ENCODE measurements around the gene PLA2G4B. TPM values are rescaled to one million over a fixed set of nuclear protein-coding genes. Genes with fewer than 3 reads are reported as not detected.
A peak's percentile ranks its signal among the peaks of the same experiment; 100 is the strongest.

Gene PLA2G4B
- total and polyA plus RNA-seq, 2 of the 8 experiments (the other 6 are each of a cell fraction or from before 2014, with no cell fraction given): 4.2 to 9.2 TPM

DNA sequence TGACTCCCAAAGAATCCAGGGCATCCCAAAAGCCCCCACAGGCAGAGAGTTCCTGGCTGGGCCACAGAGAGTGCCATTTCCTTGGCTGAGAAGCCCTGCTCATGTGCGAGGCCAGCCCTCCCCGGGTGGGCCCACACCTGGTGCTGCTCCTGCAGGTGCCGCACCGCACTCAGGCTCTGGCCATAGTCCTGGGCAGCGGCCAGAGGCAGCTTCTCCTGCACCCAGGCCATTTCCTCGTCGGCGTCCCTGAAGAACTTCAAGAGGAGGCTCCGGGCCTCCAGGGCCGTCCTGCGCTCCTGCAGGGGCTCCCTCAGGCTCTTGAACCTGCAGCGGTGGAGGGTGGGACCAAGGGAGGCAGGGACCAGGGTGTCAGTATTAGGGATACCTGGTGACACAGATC lies 18.1 kb downstream of the PLA2G4B start:
- no peaks in the 10 kb centered on the region for H3K36me3 ChIP-seq (ENCODE audit: control insufficient read depth in 2 of 4, insufficient read depth in 4 of 4, low read length in 3 of 4)
- H3K79me2 ChIP-seq (ENCODE audit: control insufficient read depth in 1 of 2, insufficient read depth in 2 of 2, low read length in 2 of 2): no peaks in the 10 kb centered on the region
- no peak overlapping the region for H2AK5ac ChIP-seq (ENCODE audit: low read depth, low read length)
- no peak overlapping the region for H3K23ac ChIP-seq (ENCODE audit: insufficient read length)
- H4K8ac ChIP-seq (ENCODE audit: extremely low read depth, insufficient read depth, low read length): peak overlapping the region; percentile 87; the same call in 1 of the 2 replicates
- H3K27ac ChIP-seq (ENCODE audit: low read depth, low read length): no peak overlapping the region
- H2AFZ ChIP-seq (ENCODE audit: low read length): no peak overlapping the region
- no peak overlapping the region for H2BK120ac ChIP-seq (replicated peaks; ENCODE audit: low read depth, low read length)
- no peaks in the 10 kb centered on the region; a peak in 1 of 7 replicates for H3K27me3 ChIP-seq (replicated peaks in 1 of 4; ENCODE audit: control insufficient read depth in 3 of 4, extremely low read depth in 1 of 4, insufficient read depth in 3 of 4, low read length in 3 of 4)
- CTCF ChIA-PET (ENCODE audit: partially characterized antibody): interaction anchor here (0.8 to 3.6 kb wide), 9 partner anchors 9 to 45 kb away, joined by 3 to 21 read pairs (median 7); partner anchors contain the start of gene PLA2G4B
- H2BK5ac ChIP-seq (ENCODE audit: low read depth, low read length): no peak overlapping the region
- no peak overlapping the region for H4K5ac ChIP-seq (ENCODE audit: insufficient read length, low read depth, low read length)
- FAIRE-seq (no peak), DNase-seq (ENCODE audit: low read depth in 1 of 2, low spot score in 2 of 2) (no peak)
- H3K4me3 ChIP-seq (ENCODE audit: extremely low read depth in 1 of 4, insufficient read depth in 2 of 4, low read depth in 3 of 4, low read length in 4 of 4): no peak overlapping the region
- no peak overlapping the region for H2BK15ac ChIP-seq (ENCODE audit: low read length)
- no peak overlapping the region for H3K9ac ChIP-seq (replicated peaks in 1 of 4; ENCODE audit: extremely low read depth in 1 of 4, low read depth in 3 of 4, low read length in 3 of 4)
- no peak overlapping the region for H2BK12ac ChIP-seq (ENCODE audit: low read depth, low read length)
- no peaks in the 10 kb centered on the region for H4K20me1 ChIP-seq (replicated peaks in 1 of 2; ENCODE audit: control insufficient read depth in 1 of 2, insufficient read depth in 2 of 2, low read length in 2 of 2)
- H3K4me1 ChIP-seq (replicated peaks in 1 of 4; ENCODE audit: control insufficient read depth in 3 of 4, insufficient read depth in 4 of 4, low read length in 3 of 4): peaks cover 0 to 11% (median 2%) of the 10 kb centered on the region in 4 experiments; a peak in 3 of 7 replicates
- H3K4ac ChIP-seq (replicated peaks; ENCODE audit: insufficient read length, low read depth, low read length): no peak overlapping the region
- no peaks in the 10 kb centered on the region for H3K9me3 ChIP-seq (ENCODE audit: insufficient read depth in 2 of 2, low read depth in 1 of 2, low read length in 1 of 2)
- no peak overlapping the region for H3K18ac ChIP-seq (ENCODE audit: extremely low read depth, low read length)
- H3K14ac ChIP-seq (ENCODE audit: insufficient read length): no peak overlapping the region
- 90% methylated on average over 12 of the region's 12 CpGs; no CpG with 5 or more reads in 1 of the 2 experiments for WGBS, 2 experiments (ENCODE audit: extremely low coverage in 1 of 2, insufficient coverage in 1 of 2, insufficient read length in 1 of 2, insufficient replicate concordance in 2 of 2, low coverage in 1 of 2, low lambda C conversion rate in 2 of 2, missing lambda C conversion rate in 1 of 2)
- no peaks in the 10 kb centered on the region for H3K79me1 ChIP-seq (ENCODE audit: low read depth, low read length)
- TF ChIP-seq HDAC6 (IDR thresholded peaks at IDR 0.05; ENCODE audit: low read depth, low read length): no peak
- no peak for TF ChIP-seq NANOG (IDR thresholded peaks at IDR 0.05; ENCODE audit: insufficient read depth, low read depth, low read length, poor library complexity, severe bottlenecking)
- no peak for TF ChIP-seq ASH2L (IDR thresholded peaks at IDR 0.05; ENCODE audit: low read length)
- TF ChIP-seq PHF8 (conservative IDR thresholded peaks at IDR 0.05; ENCODE audit: low read depth, low read length): no peak
- TF ChIP-seq POLR2A (IDR thresholded peaks at IDR 0.05; ENCODE audit: control extremely low read depth in 1 of 2, low read depth in 2 of 2, low read length in 2 of 2): no peak
- TF ChIP-seq, protein P1, sequence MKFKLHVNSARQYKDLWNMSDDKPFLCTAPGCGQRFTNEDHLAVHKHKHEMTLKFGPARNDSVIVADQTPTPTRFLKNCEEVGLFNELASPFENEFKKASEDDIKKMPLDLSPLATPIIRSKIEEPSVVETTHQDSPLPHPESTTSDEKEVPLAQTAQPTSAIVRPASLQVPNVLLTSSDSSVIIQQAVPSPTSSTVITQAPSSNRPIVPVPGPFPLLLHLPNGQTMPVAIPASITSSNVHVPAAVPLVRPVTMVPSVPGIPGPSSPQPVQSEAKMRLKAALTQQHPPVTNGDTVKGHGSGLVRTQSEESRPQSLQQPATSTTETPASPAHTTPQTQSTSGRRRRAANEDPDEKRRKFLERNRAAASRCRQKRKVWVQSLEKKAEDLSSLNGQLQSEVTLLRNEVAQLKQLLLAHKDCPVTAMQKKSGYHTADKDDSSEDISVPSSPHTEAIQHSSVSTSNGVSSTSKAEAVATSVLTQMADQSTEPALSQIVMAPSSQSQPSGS (IDR thresholded peaks at IDR 0.05; ENCODE audit: low read length): no peak
- no peak for TF ChIP-seq NRF1 (IDR thresholded peaks at IDR 0.05; ENCODE audit: low read depth, low read length)
- TF ChIP-seq TAF7 (optimal IDR thresholded peaks at IDR 0.05; ENCODE audit: borderline replicate concordance, low read depth, low read length): no peak
- no peak for TF ChIP-seq SIRT6 (IDR thresholded peaks at IDR 0.05; ENCODE audit: low read length)
- no peak for TF ChIP-seq CHD1 (IDR thresholded peaks at IDR 0.05; ENCODE audit: low read depth, low read length)
- no peak for TF ChIP-seq SP1 (IDR thresholded peaks at IDR 0.05; ENCODE audit: low read depth, low read length)
- no peak overlapping the region for H2BK20ac ChIP-seq (ENCODE audit: low read length)
- H3K23me2 ChIP-seq (ENCODE audit: low read depth, low read length): no peaks in the 10 kb centered on the region
- H4K91ac ChIP-seq (replicated peaks; ENCODE audit: insufficient read length, low read length): no peak overlapping the region
- no peak overlapping the region for H3K4me2 ChIP-seq (ENCODE audit: insufficient read depth in 1 of 2, low read depth in 2 of 2, low read length in 2 of 2)
- no peak overlapping the region for H3K56ac ChIP-seq (replicated peaks; ENCODE audit: insufficient read length, low read depth, low read length)
- POLR2A ChIA-PET (ENCODE audit: partially characterized antibody): interaction anchor here (1.1 kb wide), 1 partner anchor 30 kb away, joined by 3 read pairs; no protein-coding TSS in a partner anchor
